ENCODE data around the gene IGSF23. TPM values are rescaled to one million over a fixed set of nuclear protein-coding genes. Genes with fewer than 3 reads are reported as not detected.
"Not testable (repeated sequence)": the region's sequence is repeated elsewhere in the genome, so short reads cannot be mapped to it uniquely, and the experiment has no call there.

The IGSF23 gene
- total RNA-seq, 1 donor from 2014 or later = not detected

- no peak overlapping the region for H2AFZ ChIP-seq (replicated peaks)
- H3K36me3 ChIP-seq = no peaks in the 10 kb centered on the region
- H3K27ac ChIP-seq = no peak overlapping the region
- no peaks in the 10 kb centered on the region for H3K36me3 Mint-ChIP-seq
- TF ChIP-seq CTCF (IDR thresholded peaks at IDR 0.05) (no peak), EZH2phosphoT487 (IDR thresholded peaks at IDR 0.05) (no peak), EZH2 (IDR thresholded peaks at IDR 0.05) (no peak)
- H3K4me3 Mint-ChIP-seq = no peak overlapping the region
- no peak for DNase-seq (ENCODE audit: low spot score)
- no peaks in the 10 kb centered on the region for H3K79me2 ChIP-seq (ENCODE audit: low read depth)
- H3K27me3 ChIP-seq = no peaks in the 10 kb centered on the region
- H3K4me1 ChIP-seq = no peaks in the 10 kb centered on the region
- H3K9ac ChIP-seq = no peak overlapping the region
- H3K27ac Mint-ChIP-seq = no peak overlapping the region
- H3K9me3 Mint-ChIP-seq = peaks cover 12% of the 10 kb centered on the region
- H3K9me3 ChIP-seq (ENCODE audit: low read depth) = no peaks in the 10 kb centered on the region
- peaks cover 6% of the 10 kb centered on the region for H3K27me3 Mint-ChIP-seq (ENCODE audit: insufficient read depth, low read depth)
- H3K4me3 ChIP-seq = no peak overlapping the region
- no peaks in the 10 kb centered on the region for H3K4me1 Mint-ChIP-seq
- no peaks in the 10 kb centered on the region for H3F3A ChIP-seq (ENCODE audit: low read depth)
- H4K20me1 ChIP-seq (ENCODE audit: low read depth) = no peaks in the 10 kb centered on the region
- H3K4me2 ChIP-seq = no peak overlapping the region
These were observed 25.2 kb upstream of the IGSF23 start for GRCh38 chr19:44587963-44588770.

DNA sequence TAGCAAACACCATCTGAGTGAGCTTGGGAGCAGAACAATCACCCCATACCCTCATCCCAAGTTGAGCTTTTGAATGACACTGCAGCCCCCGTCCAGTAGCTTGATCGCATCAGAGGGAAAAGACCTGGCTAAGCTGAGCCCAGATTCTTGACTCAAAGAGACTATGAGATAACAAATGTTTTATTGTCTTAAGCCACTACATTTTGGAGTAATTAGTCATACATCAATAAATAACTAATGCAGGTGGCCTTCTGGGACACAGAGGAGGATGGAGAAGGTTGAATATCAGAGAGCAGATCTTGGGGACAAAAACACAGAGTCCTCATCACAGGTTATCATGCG is 24.6 kb upstream of the IGSF23 start:
- no peak for DNase-seq (ENCODE audit: low spot score)
- H3K4me3 ChIP-seq = no peak overlapping the region
- Mint-ChIP-seq H3K4me3 (no peak overlapping the region), H3K4me1 (no peaks in the 10 kb centered on the region), H3K27ac (no peak overlapping the region), H3K36me3 (no peaks in the 10 kb centered on the region), H3K9me3 (peaks cover 12% of the 10 kb centered on the region), H3K27me3 (ENCODE audit: insufficient read depth, low read depth) (peaks cover 4% of the 10 kb centered on the region)
- H3K36me3 ChIP-seq = no peaks in the 10 kb centered on the region
- H3K9me3 ChIP-seq (ENCODE audit: low read depth) = no peaks in the 10 kb centered on the region
- no peak overlapping the region for H3K4me2 ChIP-seq
- H4K20me1 ChIP-seq (ENCODE audit: low read depth) = no peaks in the 10 kb centered on the region
- H3K4me1 ChIP-seq = peaks cover 3% of the 10 kb centered on the region
- H3K9ac ChIP-seq = no peak overlapping the region
- no peaks in the 10 kb centered on the region for H3F3A ChIP-seq (ENCODE audit: low read depth)
- H3K27me3 ChIP-seq = no peaks in the 10 kb centered on the region
- H3K79me2 ChIP-seq (ENCODE audit: low read depth) = no peaks in the 10 kb centered on the region
- TF ChIP-seq EZH2 (IDR thresholded peaks at IDR 0.05) = no peak
- no peak for TF ChIP-seq CTCF (IDR thresholded peaks at IDR 0.05)
- no peak for TF ChIP-seq EZH2phosphoT487 (IDR thresholded peaks at IDR 0.05)
- H3K27ac ChIP-seq = no peak overlapping the region
- no peak overlapping the region for H2AFZ ChIP-seq (replicated peaks)

DNA sequence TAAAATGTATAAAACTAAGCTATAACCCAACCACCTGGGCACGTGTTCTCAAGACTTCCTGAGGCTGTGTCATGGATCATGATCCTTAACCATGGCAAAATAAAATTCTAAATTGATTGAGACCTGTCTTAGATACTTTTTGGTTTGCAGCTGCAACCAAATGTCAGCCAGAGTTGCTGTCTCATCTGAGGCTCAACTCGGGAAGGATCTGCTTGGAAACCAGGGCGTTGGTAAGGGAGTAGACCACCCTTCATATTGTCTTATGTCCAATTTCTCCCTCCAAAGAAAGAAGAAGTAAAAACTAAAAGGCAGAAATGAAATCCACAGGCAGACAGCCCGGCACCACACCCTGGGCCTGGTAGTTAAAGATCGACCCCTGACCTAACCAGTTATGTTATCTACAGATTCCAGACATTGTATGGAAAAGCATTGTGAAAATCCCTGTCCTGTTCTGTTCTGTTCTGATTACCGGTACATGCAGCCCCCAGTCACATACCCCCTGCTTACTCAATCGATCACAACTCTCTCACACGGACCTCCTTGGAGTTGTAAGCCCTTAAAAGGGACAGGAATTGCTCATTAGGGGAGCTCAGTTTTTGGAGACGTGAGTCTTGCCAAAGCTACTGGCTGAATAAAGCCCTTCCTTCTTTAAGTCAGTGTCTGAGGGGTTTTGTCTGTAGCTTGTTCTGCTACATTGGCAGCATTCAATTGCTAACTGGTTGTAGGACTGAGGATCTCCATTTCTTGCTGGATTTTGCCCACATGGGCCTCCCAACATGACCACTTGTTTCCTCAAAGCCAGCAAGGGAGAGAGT is 22.9 kb upstream of the IGSF23 start:
- Histone ChIP-seq H4K20me1 (ENCODE audit: low read depth) (no peaks in the 10 kb centered on the region), H3K27me3 (no peaks in the 10 kb centered on the region), H3K36me3 (no peaks in the 10 kb centered on the region), H3K27ac (no peak overlapping the region), H3K4me2 (no peak overlapping the region), H3K9ac (no peak overlapping the region), H3K79me2 (ENCODE audit: low read depth) (no peaks in the 10 kb centered on the region), H2AFZ (replicated peaks) (no peak overlapping the region), H3K9me3 (ENCODE audit: low read depth) (no peaks in the 10 kb centered on the region), H3K4me3 (no peak overlapping the region), H3F3A (ENCODE audit: low read depth) (no peaks in the 10 kb centered on the region), H3K4me1 (peaks cover 6% of the 10 kb centered on the region)
- peaks cover 6% of the 10 kb centered on the region for H3K27me3 Mint-ChIP-seq (ENCODE audit: insufficient read depth, low read depth)
- H3K27ac Mint-ChIP-seq = no peak overlapping the region
- no peak for DNase-seq (ENCODE audit: low spot score)
- peaks cover 12% of the 10 kb centered on the region for H3K9me3 Mint-ChIP-seq
- H3K36me3 Mint-ChIP-seq = no peaks in the 10 kb centered on the region
- TF ChIP-seq EZH2phosphoT487 (IDR thresholded peaks at IDR 0.05) (no peak), EZH2 (IDR thresholded peaks at IDR 0.05) (no peak), CTCF (IDR thresholded peaks at IDR 0.05) (no peak)
- no peaks in the 10 kb centered on the region for H3K4me1 Mint-ChIP-seq
- H3K4me3 Mint-ChIP-seq = no peak overlapping the region

DNA sequence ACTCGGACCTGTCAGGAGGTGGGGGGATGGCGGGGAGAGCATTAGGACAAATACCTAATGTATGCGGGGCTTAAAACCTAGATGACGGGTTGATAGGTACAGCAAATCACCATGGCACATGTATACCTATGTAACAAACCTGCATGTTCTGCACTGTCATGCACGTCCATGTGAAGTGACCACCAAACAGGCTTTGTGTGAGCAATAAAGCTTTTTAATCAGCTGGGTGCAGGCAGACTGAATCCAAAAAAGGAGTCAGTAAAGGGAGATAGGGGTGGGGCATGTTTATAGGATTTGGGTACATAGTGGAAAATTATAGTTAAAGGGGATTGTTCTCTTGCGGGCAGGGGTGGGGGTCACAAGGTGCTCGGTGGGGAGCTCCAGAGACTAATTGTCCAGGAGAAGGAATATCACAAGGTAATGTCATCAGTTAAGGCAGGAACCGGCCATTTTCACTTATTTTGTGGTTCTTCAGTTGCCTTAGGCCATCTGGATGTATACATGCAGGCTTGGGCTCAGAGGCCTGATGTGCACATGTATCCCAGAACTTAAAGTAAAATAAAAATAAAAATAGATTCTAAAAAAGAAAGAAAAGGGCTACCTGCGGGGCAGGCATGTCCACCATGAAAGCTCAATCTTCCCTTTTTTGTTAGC is 21.9 kb upstream of the IGSF23 start:
- H3K27ac Mint-ChIP-seq; H3K27me3 ChIP-seq; H3K9me3 ChIP-seq (ENCODE audit: low read depth); H3F3A ChIP-seq (ENCODE audit: low read depth); H3K36me3 Mint-ChIP-seq; H3K36me3 ChIP-seq; H3K4me2 ChIP-seq; H3K4me3 Mint-ChIP-seq; H3K4me1 Mint-ChIP-seq; H3K79me2 ChIP-seq (ENCODE audit: low read depth); H3K4me3 ChIP-seq; H2AFZ ChIP-seq (replicated peaks); H3K9me3 Mint-ChIP-seq; H3K27me3 Mint-ChIP-seq (ENCODE audit: insufficient read depth, low read depth); H3K4me1 ChIP-seq; DNase-seq (ENCODE audit: low spot score); H3K9ac ChIP-seq; H3K27ac ChIP-seq; H4K20me1 ChIP-seq (ENCODE audit: low read depth): not testable (repeated sequence)
